HG03280 (cell line): ENCODE measurements around the gene HS6ST3.

Experiments
- ATAC-seq: cut with Tn5 transposase; IDR thresholded peaks from one replicate; pipeline ENCODE4 v1.9.1; 2021; ENCODE audit warnings: mild to moderate bottlenecking, moderate library complexity; ENCODE audit not compliant: unreplicated experiment

Gene HS6ST3

GRCh38 chr13:96421314-96421713 lies 331.4 kb downstream of the HS6ST3 start:
- ATAC-seq, result no peak

GRCh38 chr13:96422002-96422401 lies 332.1 kb downstream of the HS6ST3 start:
- ATAC-seq, result no peak

GRCh38 chr13:96426167-96426566 lies 336.3 kb downstream of the HS6ST3 start:
- no peak for ATAC-seq

GRCh38 chr13:96428911-96429310 lies 339.0 kb downstream of the HS6ST3 start:
- no peak for ATAC-seq

- ATAC-seq, result no peak
These were observed 341.2 kb downstream of the HS6ST3 start for GRCh38 chr13:96431044-96431581.

GRCh38 chr13:96444676-96445075 lies 354.8 kb downstream of the HS6ST3 start:
- no peak for ATAC-seq

- ATAC-seq, result no peak
These were observed 360.0 kb downstream of the HS6ST3 start for GRCh38 chr13:96449920-96450319.

- ATAC-seq, result no peak
These were observed 360.6 kb downstream of the HS6ST3 start for GRCh38 chr13:96450326-96451020.

- no peak for ATAC-seq
These were observed 364.6 kb downstream of the HS6ST3 start for GRCh38 chr13:96454466-96454865.

GRCh38 chr13:96460609-96461008 lies 370.7 kb downstream of the HS6ST3 start:
- no peak for ATAC-seq

- ATAC-seq, result no peak
These were observed 383.7 kb downstream of the HS6ST3 start for GRCh38 chr13:96473526-96474180.

- ATAC-seq, result no peak
These were observed 384.3 kb downstream of the HS6ST3 start for GRCh38 chr13:96474181-96474557.

GRCh38 chr13:96475103-96475502 lies 385.2 kb downstream of the HS6ST3 start:
- no peak for ATAC-seq

GRCh38 chr13:96481482-96481881 lies 391.6 kb downstream of the HS6ST3 start:
- ATAC-seq, result no peak

- ATAC-seq, result no peak
These were observed 400.6 kb downstream of the HS6ST3 start for GRCh38 chr13:96490496-96490989.

- ATAC-seq, result no peak
These were observed 401.2 kb downstream of the HS6ST3 start for GRCh38 chr13:96491103-96491502.

GRCh38 chr13:96492766-96493165 lies 402.9 kb downstream of the HS6ST3 start:
- ATAC-seq, result no peak

- ATAC-seq, result no peak
These were observed 409.7 kb downstream of the HS6ST3 start for GRCh38 chr13:96499656-96500055.

GRCh38 chr13:96500953-96501352 lies 411.0 kb downstream of the HS6ST3 start:
- no peak for ATAC-seq

GRCh38 chr13:96503481-96503880 lies 413.6 kb downstream of the HS6ST3 start:
- no peak for ATAC-seq

GRCh38 chr13:96511587-96511986 lies 421.7 kb downstream of the HS6ST3 start:
- no peak for ATAC-seq

GRCh38 chr13:96519380-96519779 lies 429.5 kb downstream of the HS6ST3 start:
- no peak for ATAC-seq
